ENCODE results near the gene OR9Q1. TPM values are rescaled to one million over a fixed set of nuclear protein-coding genes. Genes with fewer than 3 reads are reported as not detected.

The OR9Q1 gene
- total and polyA plus RNA-seq, 2 of the 13 experiments (the other 11 are each of a cell fraction or from before 2014, with no cell fraction given), result not detected

DNA sequence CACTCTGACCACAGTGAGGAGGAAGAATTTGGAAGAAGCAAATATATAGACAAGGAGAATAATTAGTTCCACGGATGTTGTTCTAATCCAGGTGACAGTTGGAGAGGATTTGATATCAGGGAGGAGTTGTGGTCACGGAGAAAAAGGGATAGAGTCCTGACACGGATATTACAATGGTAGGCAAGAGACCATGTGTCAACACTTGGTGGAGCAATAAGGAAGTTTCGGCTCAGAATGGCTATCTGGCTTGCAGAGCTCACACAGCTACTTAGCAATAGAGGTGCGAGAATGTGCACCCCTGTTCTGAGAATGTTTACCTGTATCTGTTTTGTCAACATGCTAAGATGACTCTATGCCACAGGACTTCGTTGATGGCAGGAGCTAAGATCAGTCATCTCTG is 154.8 kb downstream of the OR9Q1 start (continued):
- no peak for TF ChIP-seq ZNF781 (CRISPR knock-in tag; IDR thresholded peaks at IDR 0.05; ENCODE audit: borderline replicate concordance, not compliant biosample characterization)
- TF ChIP-seq, protein P1, sequence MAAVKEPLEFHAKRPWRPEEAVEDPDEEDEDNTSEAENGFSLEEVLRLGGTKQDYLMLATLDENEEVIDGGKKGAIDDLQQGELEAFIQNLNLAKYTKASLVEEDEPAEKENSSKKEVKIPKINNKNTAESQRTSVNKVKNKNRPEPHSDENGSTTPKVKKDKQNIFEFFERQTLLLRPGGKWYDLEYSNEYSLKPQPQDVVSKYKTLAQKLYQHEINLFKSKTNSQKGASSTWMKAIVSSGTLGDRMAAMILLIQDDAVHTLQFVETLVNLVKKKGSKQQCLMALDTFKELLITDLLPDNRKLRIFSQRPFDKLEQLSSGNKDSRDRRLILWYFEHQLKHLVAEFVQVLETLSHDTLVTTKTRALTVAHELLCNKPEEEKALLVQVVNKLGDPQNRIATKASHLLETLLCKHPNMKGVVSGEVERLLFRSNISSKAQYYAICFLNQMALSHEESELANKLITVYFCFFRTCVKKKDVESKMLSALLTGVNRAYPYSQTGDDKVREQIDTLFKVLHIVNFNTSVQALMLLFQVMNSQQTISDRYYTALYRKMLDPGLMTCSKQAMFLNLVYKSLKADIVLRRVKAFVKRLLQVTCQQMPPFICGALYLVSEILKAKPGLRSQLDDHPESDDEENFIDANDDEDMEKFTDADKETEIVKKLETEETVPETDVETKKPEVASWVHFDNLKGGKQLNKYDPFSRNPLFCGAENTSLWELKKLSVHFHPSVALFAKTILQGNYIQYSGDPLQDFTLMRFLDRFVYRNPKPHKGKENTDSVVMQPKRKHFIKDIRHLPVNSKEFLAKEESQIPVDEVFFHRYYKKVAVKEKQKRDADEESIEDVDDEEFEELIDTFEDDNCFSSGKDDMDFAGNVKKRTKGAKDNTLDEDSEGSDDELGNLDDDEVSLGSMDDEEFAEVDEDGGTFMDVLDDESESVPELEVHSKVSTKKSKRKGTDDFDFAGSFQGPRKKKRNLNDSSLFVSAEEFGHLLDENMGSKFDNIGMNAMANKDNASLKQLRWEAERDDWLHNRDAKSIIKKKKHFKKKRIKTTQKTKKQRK (IDR thresholded peaks at IDR 0.05; ENCODE audit: low read length), result no peak
- no peak for TF ChIP-seq BRD4 (CRISPR knock-in tag; IDR thresholded peaks at IDR 0.05)
- TF ChIP-seq SAP130 (CRISPR knock-in tag; IDR thresholded peaks at IDR 0.05; ENCODE audit: low read depth), result no peak
- no peak for TF ChIP-seq E2F5 (CRISPR knock-in tag; conservative IDR thresholded peaks at IDR 0.05)
- no peak for TF ChIP-seq RXRA (CRISPR knock-in tag; IDR thresholded peaks at IDR 0.05)
- TF ChIP-seq, protein P2, sequence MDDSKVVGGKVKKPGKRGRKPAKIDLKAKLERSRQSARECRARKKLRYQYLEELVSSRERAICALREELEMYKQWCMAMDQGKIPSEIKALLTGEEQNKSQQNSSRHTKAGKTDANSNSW (CRISPR knock-in tag; IDR thresholded peaks at IDR 0.05; ENCODE audit: borderline replicate concordance), result no peak
- TF ChIP-seq ZNF224 (CRISPR knock-in tag; IDR thresholded peaks at IDR 0.05), result no peak
- no peak for TF ChIP-seq ZNF652 (CRISPR knock-in tag; IDR thresholded peaks at IDR 0.05; ENCODE audit: borderline replicate concordance, low read depth)
- TF ChIP-seq MATR3 (CRISPR knock-in tag; IDR thresholded peaks at IDR 0.05), result no peak
- TF ChIP-seq ARID5B (CRISPR knock-in tag; IDR thresholded peaks at IDR 0.05), result no peak
